Stomach smooth muscle (tissue), 2 donors: ENCODE results near the gene ELOF1.
A peak's percentile ranks its signal among the peaks of the same experiment; 100 is the strongest.
"Not testable (repeated sequence)": the region's sequence is repeated elsewhere in the genome, so short reads cannot be mapped to it uniquely, and the experiment has no call there.

Experiments used
- H3K27ac ChIP-seq: one replicate; pipeline ENCODE4 v1.7.0; 2013; ENCODE audit warnings: mild to moderate bottlenecking, low read length, inconsistent platforms
- H3K27me3 ChIP-seq, 2 donors: one replicate each; pipeline ENCODE4 v1.7.0; 2013; ENCODE audit warnings: low read length in 2 of 2; ENCODE audit not compliant: insufficient read depth in 2 of 2, control insufficient read depth in 1 of 2
- H3K36me3 ChIP-seq, 2 donors: one replicate each; pipeline ENCODE4 v1.7.0; 2013; ENCODE audit warnings: low read length in 2 of 2; ENCODE audit not compliant: control insufficient read depth in 2 of 2, insufficient read depth in 2 of 2
- H3K4me1 ChIP-seq: one replicate; pipeline ENCODE4 v1.7.0; 2013; ENCODE audit warnings: low read length; ENCODE audit not compliant: control insufficient read depth, insufficient read depth
- H3K4me3 ChIP-seq, 2 donors: one replicate each; pipeline ENCODE4 v1.7.0; 2013; ENCODE audit warnings: low read length in 2 of 2
- H3K9ac ChIP-seq, 2 donors: one replicate each; pipeline ENCODE4 v1.7.0; 2013; ENCODE audit warnings: low read length in 2 of 2, mild to moderate bottlenecking in 1 of 2
- H3K9me3 ChIP-seq, 2 donors: one replicate each; pipeline ENCODE4 v1.7.0; 2013; ENCODE audit warnings: low read length in 2 of 2; ENCODE audit not compliant: control insufficient read depth in 2 of 2
- donor health status: healthy.
- donor health status: Pancreatic carcinoma.

Gene ELOF1

DNA sequence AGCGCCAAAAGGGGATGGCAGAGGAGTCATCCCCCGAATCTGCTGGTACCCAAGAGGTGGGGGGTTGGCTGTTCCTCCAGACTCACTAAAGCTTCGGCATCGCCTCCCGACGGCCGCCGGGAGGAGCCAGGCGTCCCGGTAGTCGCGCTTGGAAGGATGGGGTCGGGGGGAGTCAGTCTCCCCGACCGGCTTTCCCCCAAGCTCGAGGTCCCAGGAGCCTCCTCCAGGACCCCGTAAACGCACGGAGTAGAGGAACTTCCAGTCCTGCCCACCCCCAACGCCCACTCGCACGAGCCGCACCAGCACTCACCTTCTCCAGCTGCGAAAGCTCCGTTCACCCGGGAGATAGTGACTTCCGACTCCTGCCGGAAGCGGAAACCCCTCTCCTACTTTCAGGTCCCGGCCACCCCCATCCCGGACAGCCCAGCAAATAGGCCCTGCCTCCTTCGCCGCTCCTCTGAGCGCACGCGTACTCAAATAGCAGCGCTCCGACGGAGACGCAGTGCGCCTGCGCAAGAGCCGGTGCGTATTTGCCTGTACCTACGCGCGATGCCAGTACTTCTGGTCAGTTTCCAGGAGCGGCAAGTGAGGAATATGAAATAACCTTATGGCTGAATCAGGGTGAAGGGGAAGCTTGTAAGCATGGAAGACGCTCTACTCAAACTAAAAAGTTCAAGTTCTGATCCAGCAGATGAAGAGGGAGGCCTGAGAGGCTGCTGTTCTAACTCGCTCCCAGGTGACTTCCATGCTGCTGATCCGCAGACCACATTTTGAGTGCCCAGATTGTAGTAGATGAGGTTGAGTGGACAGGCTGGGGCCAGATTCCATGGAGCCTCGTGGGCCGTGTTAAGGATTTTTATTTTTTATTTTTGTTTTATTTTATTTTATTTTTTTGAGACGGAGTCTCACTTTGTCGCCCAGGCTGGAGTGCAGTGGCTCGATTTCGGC, at the start of gene ELOF1:
Gene ELOF1, minus strand, starts transcription at position 350 of the 948 bp plus-strand sequence. CDS start 4,883 bp downstream, outside the sequence.
- Histone ChIP-seq H3K36me3 (peaks cover 4 to 16% of the 10 kb centered on the region in 2 donors), H3K4me1 (peaks cover 37% of the 10 kb centered on the region), H3K4me3 (peak within 1 kb of the TSS; percentile 78 to 92), H3K9ac (peak within 1 kb of the TSS; percentile 58 to 83), H3K27ac (peak within 1 kb of the TSS; percentile 66), H3K27me3 (no peaks in the 10 kb centered on the region), H3K9me3 (no peaks in the 10 kb centered on the region)

GRCh38 chr19:11606484-11606883, 47.5 kb upstream of the ELOF1 start:
- Histone ChIP-seq H3K36me3 (peaks cover 6 to 7% of the 10 kb centered on the region in 2 donors), H3K9me3 (no peaks in the 10 kb centered on the region), H3K27me3 (no peaks in the 10 kb centered on the region), H3K4me3 (no peak overlapping the region), H3K27ac (no peak overlapping the region), H3K4me1 (no peaks in the 10 kb centered on the region), H3K9ac (no peak overlapping the region)

- H3K27me3 ChIP-seq, H3K36me3 ChIP-seq, H3K27ac ChIP-seq, H3K9me3 ChIP-seq, H3K9ac ChIP-seq, H3K4me3 ChIP-seq, H3K4me1 ChIP-seq: not testable (repeated sequence)
Observed at GRCh38 chr19:11599704-11600103, 40.7 kb upstream of the ELOF1 start.

DNA sequence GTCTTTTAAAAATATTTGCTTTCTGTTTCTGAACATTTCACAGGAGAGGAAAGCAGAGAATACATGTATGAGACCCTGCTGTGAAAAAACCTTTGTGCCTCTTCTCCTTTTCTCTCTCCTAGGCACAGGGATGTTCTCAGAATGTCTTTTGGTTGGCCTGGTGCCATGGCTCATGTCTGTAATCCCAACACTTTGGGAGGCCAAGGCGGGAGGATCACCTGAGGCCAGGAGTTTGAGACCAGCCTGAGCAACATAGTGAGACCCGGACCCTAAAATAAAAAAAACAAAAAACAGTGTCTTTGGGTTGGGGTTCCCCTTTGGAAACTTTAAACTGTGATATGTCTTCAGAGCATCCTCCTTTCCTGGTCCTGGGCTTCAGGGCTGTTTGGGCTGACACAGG, 39.7 kb upstream of the ELOF1 start:
- H3K36me3 ChIP-seq, result no peaks in the 10 kb centered on the region
- H3K4me1 ChIP-seq, result peaks cover 7% of the 10 kb centered on the region
- no peak overlapping the region for H3K27ac ChIP-seq
- H3K9ac ChIP-seq, result peak overlapping the region in 1 of 2 donors; percentile 20
- H3K4me3 ChIP-seq, result no peak overlapping the region
- H3K9me3 ChIP-seq, result no peaks in the 10 kb centered on the region
- H3K27me3 ChIP-seq, result no peaks in the 10 kb centered on the region

DNA sequence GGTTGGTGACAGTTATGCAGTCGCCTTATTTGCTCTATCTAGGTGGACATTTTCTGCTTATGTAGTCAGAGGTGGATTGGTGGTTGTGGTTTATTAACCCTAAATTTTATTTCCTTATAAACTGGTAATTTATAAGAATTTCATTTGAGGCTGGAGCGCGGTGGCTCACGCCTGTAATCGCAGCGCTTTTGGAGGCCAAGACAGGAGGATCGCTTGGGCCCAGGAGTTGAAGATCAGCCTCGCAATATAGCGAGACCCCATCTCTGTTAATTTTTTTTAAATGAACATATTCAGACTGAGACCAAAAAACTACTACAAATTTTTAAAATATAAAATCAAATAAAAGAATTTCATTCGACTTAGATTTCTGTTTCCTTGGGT, 39.1 kb upstream of the ELOF1 start:
- H3K4me1 ChIP-seq, result peaks cover 7% of the 10 kb centered on the region
- H3K9ac ChIP-seq, result peak overlapping the region; percentile 94 to 98
- H3K36me3 ChIP-seq, result no peaks in the 10 kb centered on the region
- peak overlapping the region; percentile 88 to 96 for H3K4me3 ChIP-seq
- no peaks in the 10 kb centered on the region for H3K27me3 ChIP-seq
- no peaks in the 10 kb centered on the region for H3K9me3 ChIP-seq
- peak overlapping the region; percentile 88 for H3K27ac ChIP-seq

DNA sequence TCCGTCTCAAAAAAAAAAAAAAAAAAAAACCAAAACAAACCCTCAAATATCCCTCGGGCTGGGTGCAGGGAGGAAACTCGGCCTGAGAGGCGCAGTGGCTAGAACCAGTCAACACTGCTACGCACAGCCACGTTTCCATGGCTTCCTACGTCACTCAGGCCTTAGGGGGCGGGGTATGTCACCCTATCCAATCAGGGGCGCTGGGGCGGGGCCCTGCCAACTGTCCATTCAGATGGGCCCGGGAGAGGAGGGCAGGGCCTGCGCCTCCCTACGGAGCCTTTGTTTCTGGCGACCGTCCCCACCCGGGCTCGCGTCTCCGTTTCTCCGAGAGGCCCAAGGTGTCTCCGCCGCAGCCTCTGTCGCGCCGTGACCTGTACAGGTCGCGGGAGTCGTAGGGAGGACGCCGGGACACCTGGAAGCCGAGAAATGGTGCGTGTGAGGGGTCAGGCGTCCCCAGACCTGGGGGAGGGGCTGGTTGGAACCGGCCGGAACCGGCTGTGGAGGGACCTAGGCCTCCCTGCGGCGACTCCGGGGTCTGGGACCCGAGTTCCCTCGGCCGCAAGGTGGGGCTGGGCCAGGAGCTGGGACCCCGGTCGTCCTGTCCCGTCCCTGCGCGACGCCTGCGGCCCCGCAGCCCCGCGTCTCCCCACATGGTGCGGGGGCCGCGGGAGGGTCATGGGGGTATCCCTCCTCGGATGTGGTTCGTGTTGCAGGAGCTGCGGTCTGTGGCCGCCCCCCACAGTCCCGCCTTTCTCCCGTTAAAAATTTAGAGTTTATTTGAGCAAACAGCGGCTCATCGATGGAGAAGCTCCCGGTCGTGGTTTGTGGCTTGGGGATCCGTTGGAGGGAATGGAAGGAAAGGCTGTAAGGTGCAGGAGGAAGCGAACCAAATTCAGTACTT, 38.4 kb upstream of the ELOF1 start, which contains the start of gene ZNF627:
Gene ZNF627, plus strand, starts transcription at position 282 of the 901 bp plus-strand sequence. Its CDS starts 145 bp downstream, at position 427.
- peak within 1 kb of the TSS; percentile 88 for H3K27ac ChIP-seq
- peak within 1 kb of the TSS; percentile 94 to 98 for H3K9ac ChIP-seq
- H3K36me3 ChIP-seq, result no peaks in the 10 kb centered on the region
- H3K4me3 ChIP-seq, result peak within 1 kb of the TSS; percentile 88 to 96
- peaks cover 7% of the 10 kb centered on the region for H3K4me1 ChIP-seq
- no peaks in the 10 kb centered on the region for H3K27me3 ChIP-seq
- H3K9me3 ChIP-seq, result no peaks in the 10 kb centered on the region

- H3K4me1 ChIP-seq, result peaks cover 7% of the 10 kb centered on the region
- no peak overlapping the region for H3K9ac ChIP-seq
- H3K36me3 ChIP-seq, result no peaks in the 10 kb centered on the region
- no peak overlapping the region for H3K27ac ChIP-seq
- no peaks in the 10 kb centered on the region for H3K27me3 ChIP-seq
- peak overlapping the region in 1 of 2 donors; percentile 3 for H3K4me3 ChIP-seq
- H3K9me3 ChIP-seq, result no peaks in the 10 kb centered on the region
Observed at GRCh38 chr19:11596156-11596555, 37.1 kb upstream of the ELOF1 start.

- Histone ChIP-seq H3K4me1 (peaks cover 4% of the 10 kb centered on the region), H3K36me3 (no peaks in the 10 kb centered on the region), H3K9me3 (no peaks in the 10 kb centered on the region), H3K27ac (no peak overlapping the region), H3K4me3 (no peak overlapping the region), H3K9ac (no peak overlapping the region), H3K27me3 (no peaks in the 10 kb centered on the region)
Observed at GRCh38 chr19:11594084-11594483, 35.1 kb upstream of the ELOF1 start.

DNA sequence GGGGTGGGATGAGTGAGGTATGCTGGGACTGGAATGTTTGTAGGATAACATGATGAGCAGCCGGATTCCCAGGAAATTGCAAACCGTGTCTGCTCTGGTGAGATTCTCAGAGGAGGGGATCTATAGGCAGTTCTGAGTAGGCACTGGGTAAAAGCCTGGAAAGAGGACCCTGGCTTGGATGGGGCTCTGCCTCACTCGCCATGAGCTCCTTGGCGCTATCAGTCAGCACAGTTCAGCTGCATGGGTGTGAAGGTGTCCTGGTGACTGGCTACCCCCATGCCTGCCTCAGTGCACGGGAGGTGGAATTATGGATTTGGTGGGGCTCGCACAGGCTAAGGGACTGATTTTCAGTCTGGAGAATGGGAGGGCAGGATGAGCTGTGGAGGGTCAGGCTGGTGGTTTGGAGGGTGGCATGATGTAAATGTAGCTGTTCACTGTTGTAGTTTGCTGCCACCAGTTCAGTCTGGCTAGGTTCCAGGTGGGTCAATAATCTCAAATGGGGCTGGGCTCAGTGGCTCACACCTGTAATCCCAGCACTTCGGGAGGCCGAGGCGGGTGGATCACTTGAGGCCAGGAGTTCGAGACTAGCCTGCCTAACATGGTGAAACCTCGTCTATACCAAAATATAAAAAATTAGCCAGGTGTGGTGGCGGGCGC, 29.1 kb upstream of the ELOF1 start:
- Histone ChIP-seq H3K27ac (no peak overlapping the region), H3K9ac (peak overlapping the region in 1 of 2 donors; percentile 47)

GRCh38 chr19:11587302-11587974, 28.4 kb upstream of the ELOF1 start:
- Histone ChIP-seq H3K4me3 (peak overlapping the region in 1 of 2 donors; percentile 8), H3K36me3 (no peaks in the 10 kb centered on the region), H3K27me3 (no peaks in the 10 kb centered on the region), H3K4me1 (peaks cover 4% of the 10 kb centered on the region), H3K27ac (no peak overlapping the region), H3K9ac (peak overlapping the region in 1 of 2 donors; percentile 47), H3K9me3 (no peaks in the 10 kb centered on the region)

More for the DNA sequence above, 29.1 kb upstream of the ELOF1 start:
- Histone ChIP-seq H3K4me1 (peaks cover 4% of the 10 kb centered on the region), H3K4me3 (peak overlapping the region in 1 of 2 donors; percentile 8), H3K27me3 (no peaks in the 10 kb centered on the region), H3K9me3 (no peaks in the 10 kb centered on the region), H3K36me3 (no peaks in the 10 kb centered on the region)
